Spinal cord (tissue), 10 donors: ENCODE data around the gene SPEN. TPM values are rescaled to one million over a fixed set of nuclear protein-coding genes. Genes with fewer than 3 reads are reported as not detected.

ENCODE experiments used
- DNase-seq, 6 donors: peaks; one replicate each; pipeline versions ENCODE4 v3.0.0 to v3.0.0-alpha.2; 2013 to 2015; ENCODE audit warnings: low spot score in 6 of 6, low read depth in 4 of 6
- H3K27ac ChIP-seq: one replicate; pipeline ENCODE4 v1.5.1; 2013; ENCODE audit warnings: low read depth, low read length, control low read depth
- H3K27me3 ChIP-seq: one replicate; pipeline ENCODE4 v1.6.1; 2013; ENCODE audit warnings: low read length; ENCODE audit not compliant: control insufficient read depth, insufficient read depth
- H3K36me3 ChIP-seq: one replicate; pipeline ENCODE4 v1.6.1; 2013; ENCODE audit warnings: low read length; ENCODE audit not compliant: control insufficient read depth, insufficient read depth
- H3K4me1 ChIP-seq: one replicate; pipeline ENCODE4 v1.6.1; 2013; ENCODE audit warnings: low read length; ENCODE audit not compliant: control insufficient read depth, insufficient read depth
- H3K4me3 ChIP-seq: one replicate; pipeline ENCODE4 v1.5.1; 2013; ENCODE audit warnings: low read depth, low read length, control low read depth
- H3K9me3 ChIP-seq: one replicate; pipeline ENCODE4 v1.6.1; 2013; ENCODE audit warnings: low read length; ENCODE audit not compliant: control insufficient read depth, insufficient read depth
- WGBS: methylation state at CpG from one replicate; pipeline ENCODE4 v1.1.5; 2013; ENCODE audit warnings: missing lambda C conversion rate; ENCODE audit not compliant: insufficient coverage; 5-methylcytosine and 5-hydroxymethylcytosine counted together
- polyA plus RNA-seq, 2 donors: library from polyadenylated mRNA; unstranded; fragments of 120-200 nt; gene quantifications; one replicate each; pipeline ENCODE4 v1.2.1, GENCODE V29; 2013; ENCODE audit not compliant: insufficient read length in 2 of 2
- total RNA-seq, 2 donors: library from RNA; depleted of rRNA in 1 of 2; stranded (reverse); fragments of 120-200 nt in 1 of 2; fragments of >200 nt in 1 of 2; gene quantifications; one replicate each; pipeline versions ENCODE4 v1.2.3 to v1.2.4, GENCODE V29; 2013 to 2014
- donor health status: healthy.

The SPEN gene
- total and polyA plus RNA-seq, 4 donors, result 37.9 to 79.9 (median 66.8) TPM

GRCh38 chr1:15943992-15944307 is 96.4 kb downstream of the SPEN start:
- H3K27me3 ChIP-seq, result no peaks in the 10 kb centered on the region
- H3K4me3 ChIP-seq, result no peak overlapping the region
- H3K9me3 ChIP-seq, result no peaks in the 10 kb centered on the region
- H3K36me3 ChIP-seq, result peaks cover 90% of the 10 kb centered on the region
- H3K4me1 ChIP-seq, result peaks cover 22% of the 10 kb centered on the region
- H3K27ac ChIP-seq, result no peak overlapping the region
- 94% methylated on average over 21 of the region's 22 CpGs for WGBS
- DNase-seq, result no peak

DNA sequence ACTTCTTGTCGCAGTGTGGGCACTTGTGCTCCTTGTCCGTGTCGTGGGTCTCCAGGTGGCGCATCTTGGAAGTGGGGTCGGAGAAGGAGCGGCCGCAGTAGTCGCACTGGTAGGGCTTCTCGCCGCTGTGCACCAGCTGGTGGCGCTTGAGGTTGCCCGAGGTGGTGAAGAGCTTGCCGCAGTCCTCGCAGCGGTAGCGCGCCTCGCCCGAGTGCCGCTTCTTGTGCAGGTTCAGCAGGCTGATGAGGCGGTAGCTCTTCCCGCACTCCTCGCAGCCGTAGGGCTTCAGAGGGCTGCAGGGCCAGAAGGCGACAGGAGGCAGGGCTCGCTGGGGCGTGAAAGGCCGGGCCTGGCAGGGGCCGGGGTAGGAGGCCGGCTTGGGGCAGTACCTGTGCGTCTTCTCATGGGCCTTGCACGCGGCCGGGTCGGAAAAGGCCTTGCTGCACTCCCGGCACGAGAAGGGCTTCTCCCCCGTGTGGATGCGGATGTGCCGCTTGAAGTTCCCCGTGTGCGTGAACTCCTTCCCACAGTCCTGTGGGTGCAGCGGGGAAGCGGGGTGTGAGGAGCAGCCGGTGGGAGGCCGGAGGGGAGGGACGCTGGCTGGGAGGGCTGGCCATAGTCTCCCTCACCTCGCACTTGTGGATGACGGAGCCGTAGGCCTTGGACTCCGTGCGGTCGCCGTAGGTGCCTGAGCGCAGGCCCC is 97.0 kb downstream of the SPEN start:
- no peak for DNase-seq

DNA sequence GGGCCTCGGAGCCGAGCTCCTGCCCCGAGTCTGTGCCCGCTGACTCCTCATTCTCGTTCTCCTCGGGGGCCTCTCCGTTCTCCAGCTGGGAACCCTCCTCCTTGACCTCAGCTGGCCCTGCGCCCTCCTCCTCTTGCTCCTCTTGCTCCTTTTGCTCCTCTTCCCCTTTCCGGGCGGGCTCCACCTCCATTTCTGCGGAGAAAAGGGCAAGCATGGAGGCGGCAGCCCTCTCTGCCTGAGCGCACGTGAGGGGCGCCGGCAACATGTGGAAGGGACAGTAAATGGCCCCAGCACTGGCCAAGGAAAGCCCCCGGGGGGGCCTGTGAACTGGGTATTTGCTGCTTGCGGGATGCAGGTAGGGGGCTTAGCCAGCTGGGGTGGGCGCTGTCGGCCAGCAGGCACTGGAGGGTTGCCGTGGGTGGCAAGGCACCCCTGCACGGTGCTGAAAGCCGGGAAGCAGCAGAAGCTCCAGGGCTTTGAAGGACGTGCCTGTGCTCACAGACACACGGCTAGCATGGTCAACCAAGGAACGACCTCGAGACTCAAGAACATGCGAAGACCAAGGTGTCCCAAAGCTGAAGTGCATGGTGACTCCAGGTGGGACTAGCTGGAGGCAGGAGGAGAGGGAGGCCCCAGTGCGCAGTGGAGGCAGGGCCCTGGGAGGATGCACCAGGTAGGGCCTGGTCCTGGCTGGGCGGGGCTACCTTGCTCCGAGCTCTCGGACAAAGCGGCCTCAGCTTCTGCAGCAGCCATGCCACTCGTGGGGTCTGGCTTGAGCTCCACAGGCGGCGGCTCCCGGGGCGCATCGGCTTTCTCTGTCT is 97.7 kb downstream of the SPEN start:
- Histone ChIP-seq H3K27me3 (no peaks in the 10 kb centered on the region), H3K4me1 (peaks cover 29% of the 10 kb centered on the region), H3K4me3 (no peak overlapping the region), H3K36me3 (peaks cover 93% of the 10 kb centered on the region), H3K9me3 (no peaks in the 10 kb centered on the region), H3K27ac (no peak overlapping the region)
- no peak for DNase-seq
- 90% methylated on average over 39 of the region's 39 CpGs for WGBS

More for the DNA sequence above, 97.0 kb downstream of the SPEN start:
- Histone ChIP-seq H3K4me3 (no peak overlapping the region), H3K4me1 (peaks cover 22% of the 10 kb centered on the region), H3K9me3 (no peaks in the 10 kb centered on the region), H3K36me3 (peaks cover 88% of the 10 kb centered on the region), H3K27me3 (no peaks in the 10 kb centered on the region), H3K27ac (no peak overlapping the region)
- 90% methylated on average over 53 of the region's 55 CpGs for WGBS

DNA sequence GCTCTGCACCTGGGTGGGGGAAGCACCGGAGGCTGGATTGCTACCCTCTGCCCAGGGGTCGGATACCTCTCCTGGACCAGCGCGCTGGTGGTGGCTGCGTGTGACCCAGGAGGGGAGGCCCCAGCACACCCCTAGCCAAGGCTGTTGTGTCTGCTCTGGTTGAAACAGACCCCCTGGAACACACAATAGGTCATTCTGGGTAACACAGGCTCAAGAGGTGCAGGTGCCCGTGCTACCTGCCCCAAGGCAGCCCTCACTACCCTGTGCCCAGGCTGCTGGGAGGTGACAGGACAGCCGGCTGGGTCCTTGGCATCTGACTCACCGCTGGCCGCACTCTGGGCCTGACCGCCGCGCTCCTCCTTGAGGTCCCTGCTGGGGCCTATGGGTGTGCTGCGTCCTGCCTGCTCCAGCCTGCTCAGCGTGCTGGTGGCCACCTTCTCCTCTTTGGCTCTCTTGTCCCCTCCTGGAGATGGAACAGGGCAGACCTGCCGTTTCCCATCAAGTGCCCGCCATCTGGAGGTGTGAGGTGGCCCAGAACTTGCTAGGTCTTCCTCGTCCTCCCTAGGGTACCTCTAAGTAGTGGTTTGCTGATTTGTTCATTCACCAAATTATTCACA is 98.4 kb downstream of the SPEN start:
- WGBS, result 94% methylated on average over 14 of the region's 17 CpGs
- Histone ChIP-seq H3K27me3 (no peaks in the 10 kb centered on the region), H3K4me1 (peaks cover 33% of the 10 kb centered on the region), H3K27ac (no peak overlapping the region), H3K4me3 (no peak overlapping the region), H3K36me3 (peaks cover 93% of the 10 kb centered on the region), H3K9me3 (no peaks in the 10 kb centered on the region)
- DNase-seq, result no peak

GRCh38 chr1:15946571-15947381 is 99.3 kb downstream of the SPEN start:
- no peaks in the 10 kb centered on the region for H3K9me3 ChIP-seq
- no peak for DNase-seq
- no peak overlapping the region for H3K4me3 ChIP-seq
- H3K36me3 ChIP-seq, result peaks cover 90% of the 10 kb centered on the region
- 88% methylated on average over 15 of the region's 18 CpGs for WGBS
- no peaks in the 10 kb centered on the region for H3K27me3 ChIP-seq
- H3K4me1 ChIP-seq, result peaks cover 39% of the 10 kb centered on the region
- no peak overlapping the region for H3K27ac ChIP-seq

GRCh38 chr1:15947382-15948090 is 100.0 kb downstream of the SPEN start:
- Histone ChIP-seq H3K27me3 (no peaks in the 10 kb centered on the region), H3K36me3 (peaks cover 86% of the 10 kb centered on the region), H3K4me1 (peaks cover 47% of the 10 kb centered on the region), H3K4me3 (no peak overlapping the region), H3K9me3 (no peaks in the 10 kb centered on the region), H3K27ac (no peak overlapping the region)
- 80% methylated on average over 8 of the region's 10 CpGs for WGBS
- no peak for DNase-seq

GRCh38 chr1:15948091-15948591 is 100.6 kb downstream of the SPEN start:
- Histone ChIP-seq H3K27ac (no peak overlapping the region), H3K27me3 (no peaks in the 10 kb centered on the region), H3K36me3 (peaks cover 83% of the 10 kb centered on the region), H3K4me1 (peaks cover 52% of the 10 kb centered on the region), H3K9me3 (no peaks in the 10 kb centered on the region), H3K4me3 (no peak overlapping the region)
- WGBS, result 76% methylated on average over 16 of the region's 16 CpGs
- no peak for DNase-seq

DNA sequence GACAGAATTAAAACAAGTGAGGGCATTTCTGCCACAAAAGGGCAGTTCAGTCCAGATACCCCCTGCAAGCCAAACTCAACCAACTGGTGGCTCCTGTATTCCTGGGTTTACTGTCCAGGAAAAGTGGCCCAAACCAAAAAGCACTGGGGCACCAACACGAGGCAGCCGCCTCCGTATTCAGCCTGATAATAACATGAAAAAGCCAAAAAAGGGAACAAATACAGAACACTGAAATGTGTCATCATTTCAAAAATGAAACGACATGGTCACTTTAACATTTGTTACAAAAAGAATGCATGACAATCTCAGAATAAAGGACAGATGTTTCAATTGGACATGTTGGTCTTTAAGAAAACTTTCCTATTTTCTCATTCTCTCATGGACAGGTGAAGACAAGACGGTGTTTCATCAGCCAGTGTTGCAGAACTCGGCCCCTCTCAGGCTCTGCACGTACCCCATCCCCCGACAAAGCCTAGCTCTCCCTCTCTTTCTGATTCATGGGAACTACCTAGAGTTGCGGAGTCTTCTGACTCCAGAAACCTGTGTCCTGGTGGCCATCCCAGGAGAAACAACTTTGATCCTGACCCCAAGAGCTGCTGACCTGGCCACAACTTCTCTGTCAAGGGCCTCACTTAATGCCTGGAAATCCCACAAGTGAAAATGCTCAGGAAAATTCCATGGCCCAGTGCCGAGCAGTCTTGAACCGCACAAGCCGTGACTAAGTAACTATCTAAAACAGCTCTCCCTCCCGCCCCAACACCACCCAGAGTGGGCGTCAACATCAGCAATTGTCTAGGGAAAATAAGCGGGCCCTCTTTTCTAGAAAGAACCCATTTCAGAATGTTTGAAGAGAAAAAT is 101.3 kb downstream of the SPEN start:
- Histone ChIP-seq H3K4me3 (no peak overlapping the region), H3K27me3 (no peaks in the 10 kb centered on the region), H3K4me1 (peaks cover 58% of the 10 kb centered on the region), H3K36me3 (peaks cover 81% of the 10 kb centered on the region), H3K27ac (no peak overlapping the region), H3K9me3 (no peaks in the 10 kb centered on the region)
- 75% methylated on average over 14 of the region's 15 CpGs for WGBS
- DNase-seq, result no peak
